GM23248 (cell line): ENCODE measurements around the gene CA14.

Experiments
- EZH2 ChIP-seq: fragments of 200-600 bp; sonication (generic); IDR thresholded peaks from 2 replicates; pipeline ENCODE4 v1.6.1; 2018; ENCODE audit warnings: antibody characterized with exemption, mild to moderate bottlenecking; ENCODE audit not compliant: insufficient read depth, poor library complexity, severe bottlenecking
- EZH2phosphoT487 ChIP-seq: fragments of 200-600 bp; sonication (generic); IDR thresholded peaks from 2 replicates; pipeline ENCODE4 v1.6.1; 2018; ENCODE audit warnings: antibody characterized with exemption, moderate library complexity, mild to moderate bottlenecking, low read depth; ENCODE audit not compliant: insufficient read depth

GRCh38 chr1:150268705-150269403, 11.3 kb downstream of the CA14 start, which contains the start of gene APH1A:
- TF ChIP-seq EZH2phosphoT487: no peak
- TF ChIP-seq EZH2: no peak
